NCI-H1092 (cell line): Measurements from ENCODE around the gene HBB.

Source experiments
- DNase-seq: peaks from one replicate; lab custom pipeline; 2025; lab: John Stamatoyannopoulos, UW

Gene HBB

GRCh38 chr11:5227681-5228080 lies 810 bp upstream of the HBB start:
- DNase-seq: no peak

- no peak for DNase-seq
These were observed 1.4 kb downstream of the HBB start for GRCh38 chr11:5225480-5225871.

- DNase-seq: no peak
These were observed 2.1 kb downstream of the HBB start for GRCh38 chr11:5224538-5225479.

- no peak for DNase-seq
These were observed 3.2 kb downstream of the HBB start for GRCh38 chr11:5223686-5224085.

- no peak for DNase-seq
These were observed 3.7 kb downstream of the HBB start for GRCh38 chr11:5223146-5223545.

- DNase-seq: no peak
These were observed 16.4 kb downstream of the HBB start for GRCh38 chr11:5210376-5210885.

GRCh38 chr11:5204787-5205186 lies 22.1 kb downstream of the HBB start:
- DNase-seq: no peak

- DNase-seq: no peak
These were observed 23.5 kb downstream of the HBB start for GRCh38 chr11:5203366-5203765.

GRCh38 chr11:5200582-5200981 lies 26.3 kb downstream of the HBB start, which contains the start of gene OR51V1:
OR51V1 (minus strand) TSS chr11:5200682; CDS start chr11:5200682, 0 bp downstream.
- DNase-seq: no peak

- DNase-seq: no peak
These were observed 28.6 kb downstream of the HBB start for GRCh38 chr11:5198285-5198684.

GRCh38 chr11:5197536-5197935 lies 29.3 kb downstream of the HBB start:
- DNase-seq: no peak

- DNase-seq: no peak
These were observed 30.1 kb downstream of the HBB start for GRCh38 chr11:5196731-5197130.

- DNase-seq: no peak
These were observed 30.8 kb downstream of the HBB start for GRCh38 chr11:5196067-5196466.

GRCh38 chr11:5192738-5193137 lies 34.1 kb downstream of the HBB start:
- DNase-seq: no peak

- no peak for DNase-seq
These were observed 38.7 kb downstream of the HBB start for GRCh38 chr11:5188201-5188600.

- no peak for DNase-seq
These were observed 48.6 kb downstream of the HBB start for GRCh38 chr11:5178046-5178837.
